MM.1S (cell line): ENCODE data around the gene RSL1D1.

Source experiments
- DNase-seq: peaks from one replicate; pipeline ENCODE4 v3.0.0-alpha.2; 2015
- H2AFZ ChIP-seq: fragments of 300-600 bp; sonication (generic); 2 replicates; pipeline ENCODE4 v1.6.0; 2016; ENCODE audit warnings: antibody characterized with exemption, low read length
- H3F3A ChIP-seq: fragments of 300-600 bp; sonication (generic); 2 replicates; pipeline ENCODE4 v1.6.1; 2016; ENCODE audit warnings: mild to moderate bottlenecking, antibody characterized with exemption, low read length, moderate library complexity, mixed read lengths; ENCODE audit not compliant: insufficient read depth
- H3K27ac ChIP-seq: fragments of 300-600 bp; sonication (generic); 2 replicates; pipeline ENCODE4 v1.5.1; 2016; ENCODE audit warnings: mild to moderate bottlenecking, low read length
- H3K27me3 ChIP-seq: fragments of 300-600 bp; sonication (generic); replicated peaks from 2 replicates; pipeline ENCODE4 v1.6.0; 2016; ENCODE audit warnings: low read length; ENCODE audit not compliant: insufficient read depth
- H3K36me3 ChIP-seq: fragments of 300-600 bp; sonication (generic); replicated peaks from 2 replicates; pipeline ENCODE4 v1.6.1; 2016; ENCODE audit warnings: mild to moderate bottlenecking, low read length, mixed read lengths; ENCODE audit not compliant: insufficient read depth
- H3K4me1 ChIP-seq: fragments of 300-600 bp; sonication (generic); 2 replicates; pipeline ENCODE4 v1.6.1; 2016; ENCODE audit warnings: low read length, mixed read lengths
- H3K4me2 ChIP-seq: fragments of 300-600 bp; sonication (generic); 2 replicates; pipeline ENCODE4 v1.6.0; 2016; ENCODE audit warnings: low read depth, low read length
- H3K4me3 ChIP-seq: fragments of 300-600 bp; sonication (generic); 2 replicates; pipeline ENCODE4 v1.5.1; 2016; ENCODE audit warnings: low read length, mixed read lengths
- H3K79me2 ChIP-seq: fragments of 300-600 bp; sonication (generic); 2 replicates; pipeline ENCODE4 v1.6.1; 2016; ENCODE audit warnings: mixed run types, low read length, mixed read lengths
- H3K9ac ChIP-seq: fragments of 300-600 bp; sonication (generic); 2 replicates; pipeline ENCODE4 v1.6.1; 2016; ENCODE audit warnings: low read length, mixed read lengths
- H3K9me2 ChIP-seq: fragments of 300-600 bp; sonication (generic); replicated peaks from 2 replicates; pipeline ENCODE4 v1.6.1; 2016; ENCODE audit warnings: mild to moderate bottlenecking, low read length, mixed read lengths; ENCODE audit not compliant: insufficient read depth
- H3K9me3 ChIP-seq: fragments of 300-600 bp; sonication (generic); replicated peaks from 2 replicates; pipeline ENCODE4 v1.6.1; 2016; ENCODE audit warnings: mild to moderate bottlenecking, low read length, mixed read lengths; ENCODE audit not compliant: insufficient read depth
- H4K20me1 ChIP-seq: fragments of 300-600 bp; sonication (generic); 2 replicates; pipeline ENCODE4 v1.6.1; 2016; ENCODE audit warnings: mild to moderate bottlenecking, low read length, moderate library complexity, mixed read lengths; ENCODE audit not compliant: insufficient read depth
- CTCF ChIP-seq: fragments of 300-600 bp; sonication (generic); IDR thresholded peaks from 2 replicates; pipeline ENCODE4 v1.5.1; 2016; ENCODE audit warnings: antibody characterized with exemption, low read length, mixed read lengths
- EZH2 ChIP-seq: fragments of 300-600 bp; sonication (generic); optimal IDR thresholded peaks from 2 replicates; pipeline ENCODE3; 2017; ENCODE audit warnings: low read depth, mild to moderate bottlenecking, antibody characterized with exemption, low read length, mixed read lengths
- EZH2phosphoT487 ChIP-seq: fragments of 300-600 bp; sonication (generic); IDR thresholded peaks from 2 replicates; pipeline ENCODE4 v1.6.1; 2018; ENCODE audit warnings: antibody characterized with exemption, low read length

The RSL1D1 gene

GRCh38 chr16:11835891-11836649 lies 15.3 kb downstream of the RSL1D1 start:
- H3K4me3 ChIP-seq = no peak overlapping the region
- no peak overlapping the region for H3K27ac ChIP-seq
- no peak overlapping the region for H3K9ac ChIP-seq
- no peaks in the 10 kb centered on the region for H3K9me3 ChIP-seq
- peaks cover 6% of the 10 kb centered on the region for H3K79me2 ChIP-seq
- H3K4me1 ChIP-seq = no peaks in the 10 kb centered on the region
- H3K4me2 ChIP-seq = no peak overlapping the region
- H3K9me2 ChIP-seq = no peaks in the 10 kb centered on the region
- peaks cover 24% of the 10 kb centered on the region for H3K36me3 ChIP-seq
- no peaks in the 10 kb centered on the region for H4K20me1 ChIP-seq
- DNase-seq = no peak
- peaks cover 19% of the 10 kb centered on the region for H3F3A ChIP-seq
- TF ChIP-seq EZH2 (no peak), CTCF (no peak), EZH2phosphoT487 (no peak)
- H2AFZ ChIP-seq = no peak overlapping the region
- no peaks in the 10 kb centered on the region for H3K27me3 ChIP-seq

- H3K9me2 ChIP-seq = no peaks in the 10 kb centered on the region
- H3K79me2 ChIP-seq = no peaks in the 10 kb centered on the region; the same call in 1 of the 2 replicates
- no peaks in the 10 kb centered on the region for H3K27me3 ChIP-seq
- no peak overlapping the region for H3K27ac ChIP-seq
- H3F3A ChIP-seq = peaks cover 19% of the 10 kb centered on the region
- H3K9ac ChIP-seq = no peak overlapping the region
- no peaks in the 10 kb centered on the region for H3K9me3 ChIP-seq
- no peaks in the 10 kb centered on the region for H4K20me1 ChIP-seq
- H3K4me2 ChIP-seq = no peak overlapping the region
- H3K4me3 ChIP-seq = no peak overlapping the region
- DNase-seq = no peak
- TF ChIP-seq CTCF (no peak), EZH2phosphoT487 (no peak), EZH2 (no peak)
- H3K36me3 ChIP-seq = peaks cover 18% of the 10 kb centered on the region
- no peaks in the 10 kb centered on the region for H3K4me1 ChIP-seq
- H2AFZ ChIP-seq = no peak overlapping the region
These were observed 16.0 kb downstream of the RSL1D1 start for GRCh38 chr16:11835309-11835708.

GRCh38 chr16:11833951-11834695 lies 17.2 kb downstream of the RSL1D1 start:
- Histone ChIP-seq H3K9me3 (no peaks in the 10 kb centered on the region), H3K27ac (no peak overlapping the region), H2AFZ (no peak overlapping the region), H4K20me1 (no peaks in the 10 kb centered on the region), H3K27me3 (no peaks in the 10 kb centered on the region), H3K36me3 (peaks cover 14% of the 10 kb centered on the region), H3K9ac (no peak overlapping the region), H3K79me2 (no peaks in the 10 kb centered on the region), H3K4me1 (no peaks in the 10 kb centered on the region), H3K4me2 (no peak overlapping the region), H3F3A (peaks cover 19% of the 10 kb centered on the region), H3K9me2 (no peaks in the 10 kb centered on the region), H3K4me3 (no peak overlapping the region)
- TF ChIP-seq EZH2 (no peak), CTCF (no peak), EZH2phosphoT487 (no peak)
- no peak for DNase-seq
